Choroid plexus epithelial cell (primary cell): Measurements from ENCODE around the gene FRMPD1.
"Not testable (repeated sequence)": the region's sequence is repeated elsewhere in the genome, so short reads cannot be mapped to it uniquely, and the experiment has no call there.

Experiments
- DNase-seq: peaks from one replicate; pipeline ENCODE4 v3.0.0-alpha.2; 2010; ENCODE audit warnings: low read depth
- H3K4me3 ChIP-seq: 2 replicates; pipeline ENCODE4 v1.5.1; 2011; ENCODE audit warnings: low read depth, mild to moderate bottlenecking, control low read depth, low read length, moderate library complexity
- CTCF ChIP-seq: conservative IDR thresholded peaks from 2 replicates; pipeline ENCODE4 v1.5.1; 2011; ENCODE audit warnings: low read depth, mild to moderate bottlenecking, control low read depth, inconsistent platforms, low read length, moderate library complexity

FRMPD1 gene

DNA sequence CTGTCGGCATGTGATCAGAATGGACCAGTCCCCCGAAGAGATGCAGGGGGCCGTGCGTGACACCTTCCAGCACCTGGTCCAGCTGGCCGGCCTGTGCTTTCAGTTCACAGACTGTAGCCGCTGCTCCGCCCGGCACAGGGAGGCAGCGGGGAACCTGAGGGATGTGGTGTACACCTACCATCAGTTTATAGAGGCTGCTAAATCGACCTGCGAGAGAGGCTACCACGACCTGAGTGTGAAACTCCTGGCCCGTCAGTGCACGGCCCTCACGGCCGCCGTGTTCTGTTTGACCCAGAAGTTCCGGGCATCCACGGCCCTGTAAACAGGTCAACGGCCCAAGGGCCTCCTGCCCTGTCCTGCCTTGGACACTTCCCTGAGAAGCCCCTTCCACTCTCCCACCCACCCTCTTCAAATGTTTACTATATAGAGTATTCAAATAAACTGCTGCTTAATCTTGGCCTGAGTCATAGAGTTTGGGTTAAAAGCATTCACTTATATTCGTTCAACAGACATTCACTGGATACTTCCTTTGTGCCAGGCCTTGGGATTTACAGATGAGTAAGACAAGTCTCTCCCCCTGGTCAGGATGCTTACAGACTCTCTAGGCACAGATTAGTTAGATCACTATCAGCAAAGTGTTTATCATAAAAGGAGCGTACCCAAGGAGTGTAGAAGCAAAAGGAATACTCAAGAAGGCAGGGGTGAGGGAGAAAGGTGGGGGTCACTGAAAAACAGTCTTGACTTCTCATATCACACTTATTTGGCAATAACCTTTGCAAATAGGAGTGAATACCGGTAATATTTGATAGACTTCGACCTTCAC, 95.9 kb downstream of the FRMPD1 start:
- DNase-seq, result no peak
- no peak for TF ChIP-seq CTCF
- H3K4me3 ChIP-seq, result no peak overlapping the region

- peak; percentile 98 for TF ChIP-seq CTCF
- DNase-seq, result peak; percentile 87
- H3K4me3 ChIP-seq, result no peak overlapping the region
Measured at GRCh38 chr9:37747271-37747753, 96.6 kb downstream of the FRMPD1 start.

GRCh38 chr9:37749129-37749528, 98.4 kb downstream of the FRMPD1 start:
- DNase-seq, result no peak
- H3K4me3 ChIP-seq, result no peak overlapping the region
- TF ChIP-seq CTCF, result no peak

DNA sequence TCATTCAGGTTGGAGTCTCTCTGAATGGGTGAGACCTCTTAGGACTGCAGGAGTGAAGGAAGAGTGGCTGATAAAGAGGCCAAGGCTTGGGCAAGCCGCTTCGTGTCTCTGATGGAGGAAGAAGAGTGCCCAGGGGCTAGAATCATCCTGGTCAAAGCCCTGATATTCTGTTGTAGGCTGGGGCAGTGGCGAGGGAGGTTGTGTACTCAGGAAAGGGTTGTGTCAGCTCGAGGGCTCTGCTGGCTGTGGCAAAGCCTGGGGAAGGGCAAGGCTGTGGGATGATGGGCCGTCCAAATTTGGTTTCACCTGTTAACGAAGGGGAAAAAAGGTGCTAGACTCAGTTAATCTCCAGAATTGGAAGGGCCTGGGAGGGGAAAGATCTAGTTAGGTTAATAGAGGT, 100.4 kb downstream of the FRMPD1 start:
- H3K4me3 ChIP-seq, result no peak overlapping the region
- TF ChIP-seq CTCF, result no peak
- DNase-seq, result no peak

DNA sequence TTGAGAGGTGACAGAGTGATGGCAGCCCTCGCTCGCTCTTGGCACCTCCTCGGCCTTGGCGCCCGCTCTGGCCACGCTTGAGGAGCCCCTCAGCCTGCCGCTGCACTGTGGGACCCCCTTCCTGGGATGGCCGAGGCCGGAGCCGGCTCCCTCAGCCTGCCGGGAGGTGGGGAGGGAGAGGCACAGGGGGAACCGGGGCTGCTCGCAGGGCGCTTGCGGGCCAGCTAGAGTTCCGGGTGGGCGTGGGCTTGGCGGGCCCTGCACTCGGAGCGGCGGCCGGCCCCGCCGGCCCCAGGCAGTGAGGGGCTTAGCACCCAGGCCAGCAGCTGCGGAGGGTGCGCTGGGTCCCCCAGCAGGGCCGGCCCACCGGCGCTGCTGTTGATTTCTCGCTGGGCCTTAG, 101.0 kb downstream of the FRMPD1 start:
- DNase-seq, result not testable (repeated sequence)

DNA sequence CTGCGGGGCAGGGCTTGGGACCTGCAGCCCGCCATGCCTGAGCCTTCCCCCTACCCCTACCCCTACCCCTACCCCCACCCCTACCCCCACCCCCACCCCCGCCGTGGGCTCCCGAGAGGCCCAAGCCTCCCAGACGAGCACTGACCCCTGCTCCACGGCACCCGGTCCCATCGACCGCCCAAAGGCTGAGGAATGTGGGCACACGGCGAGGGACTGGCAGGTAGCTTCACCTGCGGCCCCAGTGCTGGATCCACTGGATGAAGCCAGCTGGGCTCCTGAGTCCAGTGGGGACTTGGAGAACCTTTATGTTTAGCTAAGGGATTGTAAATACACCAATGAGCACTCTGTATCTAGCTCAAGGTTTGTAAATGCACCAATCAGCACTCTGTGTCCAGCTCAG, 101.4 kb downstream of the FRMPD1 start:
- not testable (repeated sequence) for H3K4me3 ChIP-seq, DNase-seq

More for the DNA sequence above, 101.0 kb downstream of the FRMPD1 start:
- not testable (repeated sequence) for H3K4me3 ChIP-seq

DNA sequence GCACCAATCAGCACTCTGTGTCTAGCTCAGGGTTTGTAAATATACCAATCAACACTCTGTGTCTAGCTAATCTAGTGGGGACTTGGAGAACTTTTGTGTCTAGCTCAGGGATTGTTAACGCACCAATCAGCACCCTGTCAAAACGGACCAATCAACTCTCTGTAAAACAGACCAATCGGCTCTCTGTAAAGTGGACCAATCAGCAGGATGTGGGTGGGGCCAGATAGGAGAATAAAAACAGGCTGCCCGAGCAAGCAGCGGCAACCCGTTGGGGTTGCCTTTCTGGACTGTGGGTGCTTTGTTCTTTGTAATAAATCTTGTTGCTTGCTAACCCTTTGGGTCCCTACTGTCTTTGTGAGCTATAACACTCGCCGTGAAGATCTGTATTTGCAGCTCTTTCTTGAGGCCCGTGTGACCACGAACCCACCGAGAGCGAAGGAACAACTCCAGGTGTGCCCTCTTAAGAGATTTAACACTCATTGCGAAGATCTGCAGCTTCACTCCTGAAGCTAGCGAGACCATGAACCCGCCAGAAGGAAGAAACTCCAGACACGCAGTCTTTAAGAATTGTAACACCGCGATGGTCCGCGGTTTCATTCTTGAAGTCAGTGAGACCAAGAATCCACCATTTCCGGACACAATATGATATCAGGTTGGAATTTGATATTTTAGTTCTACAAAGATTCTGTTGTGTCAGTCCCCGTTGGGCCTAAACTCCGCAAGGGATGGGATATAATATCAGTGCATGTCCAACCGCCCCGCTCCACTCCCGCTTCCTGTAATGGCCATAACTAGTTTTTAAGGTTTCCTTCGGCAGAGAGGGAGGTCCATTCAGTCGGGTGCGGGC, 102.1 kb downstream of the FRMPD1 start:
- no peak for DNase-seq
- no peak for TF ChIP-seq CTCF
- H3K4me3 ChIP-seq, result peak overlapping the region; percentile 70
